ENCODE data around the gene MAPKAPK5.

Gene MAPKAPK5

GRCh38 chr12:111870706-111871105 lies 28.7 kb downstream of the MAPKAPK5 start:
- Histone ChIP-seq H3K36me3 (ENCODE audit: control insufficient read depth, insufficient read depth, low read length) (peaks cover 45% of the 10 kb centered on the region), H3K4me3 (ENCODE audit: insufficient read depth, low read depth, low read length, poor library complexity, severe bottlenecking) (no peak overlapping the region), H3K27ac (ENCODE audit: insufficient read depth, low read length, poor library complexity, severe bottlenecking) (no peak overlapping the region), H3K4me1 (ENCODE audit: control insufficient read depth, insufficient read depth, low read length, poor library complexity, severe bottlenecking) (no peaks in the 10 kb centered on the region), H3K9me3 (ENCODE audit: control insufficient read depth, low read length) (no peaks in the 10 kb centered on the region), H3K27me3 (replicated peaks; ENCODE audit: control insufficient read depth, insufficient read depth, low read length, poor library complexity, severe bottlenecking) (no peaks in the 10 kb centered on the region)
- no peak for DNase-seq

DNA sequence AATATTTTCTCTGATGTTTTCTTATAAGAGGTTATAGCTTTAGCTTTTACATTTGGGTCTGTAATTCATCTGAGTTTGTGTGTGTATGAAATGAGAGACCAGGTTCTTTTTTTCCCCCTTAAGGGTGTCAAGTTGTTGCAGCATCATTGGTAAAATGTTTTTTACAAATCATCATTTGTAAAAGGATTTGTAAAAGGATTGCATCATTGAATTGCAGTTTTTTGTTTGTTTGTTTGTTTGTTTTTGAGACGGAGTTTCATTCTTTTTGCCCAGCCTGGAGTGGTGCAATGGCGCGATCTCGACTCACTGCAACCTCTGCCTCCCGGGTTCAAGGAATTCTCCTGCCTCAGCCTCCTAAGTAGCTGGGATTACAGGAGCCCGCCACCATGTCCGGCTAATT lies 31.1 kb downstream of the MAPKAPK5 start:
- no peak overlapping the region for H3K4me3 ChIP-seq (ENCODE audit: insufficient read depth, low read depth, low read length, poor library complexity, severe bottlenecking)
- no peak overlapping the region for H3K27ac ChIP-seq (ENCODE audit: insufficient read depth, low read length, poor library complexity, severe bottlenecking)
- no peak for DNase-seq
- peaks cover 37% of the 10 kb centered on the region for H3K36me3 ChIP-seq (ENCODE audit: control insufficient read depth, insufficient read depth, low read length)
- no peaks in the 10 kb centered on the region for H3K27me3 ChIP-seq (replicated peaks; ENCODE audit: control insufficient read depth, insufficient read depth, low read length, poor library complexity, severe bottlenecking)
- H3K4me1 ChIP-seq (ENCODE audit: control insufficient read depth, insufficient read depth, low read length, poor library complexity, severe bottlenecking), result no peaks in the 10 kb centered on the region
- no peaks in the 10 kb centered on the region for H3K9me3 ChIP-seq (ENCODE audit: control insufficient read depth, low read length)

GRCh38 chr12:111881716-111882115 lies 39.7 kb downstream of the MAPKAPK5 start:
- no peak overlapping the region for H3K4me3 ChIP-seq (ENCODE audit: insufficient read depth, low read depth, low read length, poor library complexity, severe bottlenecking)
- no peaks in the 10 kb centered on the region for H3K9me3 ChIP-seq (ENCODE audit: control insufficient read depth, low read length)
- no peak for DNase-seq
- no peaks in the 10 kb centered on the region for H3K4me1 ChIP-seq (ENCODE audit: control insufficient read depth, insufficient read depth, low read length, poor library complexity, severe bottlenecking)
- H3K36me3 ChIP-seq (ENCODE audit: control insufficient read depth, insufficient read depth, low read length), result peaks cover 65% of the 10 kb centered on the region
- H3K27me3 ChIP-seq (replicated peaks; ENCODE audit: control insufficient read depth, insufficient read depth, low read length, poor library complexity, severe bottlenecking), result no peaks in the 10 kb centered on the region
- no peak overlapping the region for H3K27ac ChIP-seq (ENCODE audit: insufficient read depth, low read length, poor library complexity, severe bottlenecking)

- no peak overlapping the region for H3K27ac ChIP-seq (ENCODE audit: insufficient read depth, low read length, poor library complexity, severe bottlenecking)
- H3K27me3 ChIP-seq (replicated peaks; ENCODE audit: control insufficient read depth, insufficient read depth, low read length, poor library complexity, severe bottlenecking), result no peaks in the 10 kb centered on the region
- H3K36me3 ChIP-seq (ENCODE audit: control insufficient read depth, insufficient read depth, low read length), result peaks cover 80% of the 10 kb centered on the region
- DNase-seq, result no peak
- H3K9me3 ChIP-seq (ENCODE audit: control insufficient read depth, low read length), result no peaks in the 10 kb centered on the region
- no peaks in the 10 kb centered on the region for H3K4me1 ChIP-seq (ENCODE audit: control insufficient read depth, insufficient read depth, low read length, poor library complexity, severe bottlenecking)
- no peak overlapping the region for H3K4me3 ChIP-seq (ENCODE audit: insufficient read depth, low read depth, low read length, poor library complexity, severe bottlenecking)
Observed at GRCh38 chr12:111886662-111887545, 44.9 kb downstream of the MAPKAPK5 start.

DNA sequence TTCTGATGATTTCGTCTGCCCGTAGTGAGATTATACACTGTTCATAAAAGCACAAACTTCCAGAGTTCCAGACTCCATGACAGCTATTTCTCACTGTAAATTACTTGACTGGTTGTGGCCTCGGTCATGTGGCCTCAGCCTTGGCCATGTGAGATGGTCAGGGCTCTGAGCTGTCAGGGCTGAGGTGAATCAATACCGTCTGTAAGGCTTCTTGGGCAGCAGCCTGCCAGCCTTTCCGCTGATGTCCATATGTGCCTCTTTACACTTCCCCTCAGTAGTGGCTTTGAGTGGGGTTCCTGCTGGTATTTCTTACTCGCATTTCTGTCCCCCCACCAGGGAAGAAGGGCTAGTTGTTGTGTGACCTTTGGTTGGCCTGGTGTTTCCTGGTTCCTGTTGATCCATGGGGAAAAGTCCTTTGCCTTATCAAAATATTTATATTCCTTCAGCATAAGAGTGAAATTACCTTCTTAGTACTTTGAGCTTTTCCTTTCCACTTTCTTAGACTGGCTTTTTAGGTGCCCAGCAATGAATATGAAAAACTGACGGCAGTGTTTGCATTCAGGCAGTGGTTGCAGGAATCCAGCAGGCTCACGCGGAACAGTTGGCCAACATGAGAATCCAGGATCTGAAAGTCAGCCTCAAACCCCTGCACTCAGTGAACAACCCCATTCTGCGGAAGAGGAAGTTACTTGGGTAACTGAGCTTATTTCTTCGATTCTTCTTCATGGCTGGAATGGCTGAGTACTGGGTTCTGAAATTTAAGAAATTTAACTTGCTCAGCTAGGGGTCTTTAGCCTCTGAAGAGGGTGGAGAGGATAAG lies 46.1 kb downstream of the MAPKAPK5 start:
- Histone ChIP-seq H3K27ac (ENCODE audit: insufficient read depth, low read length, poor library complexity, severe bottlenecking) (no peak overlapping the region), H3K27me3 (replicated peaks; ENCODE audit: control insufficient read depth, insufficient read depth, low read length, poor library complexity, severe bottlenecking) (no peaks in the 10 kb centered on the region), H3K36me3 (ENCODE audit: control insufficient read depth, insufficient read depth, low read length) (peaks cover 81% of the 10 kb centered on the region), H3K9me3 (ENCODE audit: control insufficient read depth, low read length) (no peaks in the 10 kb centered on the region), H3K4me1 (ENCODE audit: control insufficient read depth, insufficient read depth, low read length, poor library complexity, severe bottlenecking) (no peaks in the 10 kb centered on the region), H3K4me3 (ENCODE audit: insufficient read depth, low read depth, low read length, poor library complexity, severe bottlenecking) (no peak overlapping the region)
- DNase-seq, result no peak

DNA sequence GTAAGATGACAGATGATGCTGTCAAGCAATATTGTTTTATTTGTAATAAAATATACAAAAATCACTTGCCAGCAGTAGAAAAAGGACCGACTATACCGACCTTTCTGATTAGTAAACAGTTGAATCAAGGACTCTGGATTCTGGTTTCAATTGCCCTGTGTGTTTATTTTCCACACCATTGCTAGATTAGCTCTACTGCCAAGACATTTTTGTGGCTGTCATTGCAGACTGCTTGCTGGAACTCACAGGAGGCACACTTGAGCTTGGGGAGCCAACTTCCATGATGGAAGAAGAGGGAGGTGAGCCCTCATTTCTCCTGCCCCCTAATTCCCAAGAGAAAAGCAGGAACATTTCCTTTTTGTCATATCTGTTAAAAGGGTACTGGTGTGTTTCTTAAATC lies 51.3 kb downstream of the MAPKAPK5 start:
- Histone ChIP-seq H3K27ac (ENCODE audit: insufficient read depth, low read length, poor library complexity, severe bottlenecking) (no peak overlapping the region), H3K4me3 (ENCODE audit: insufficient read depth, low read depth, low read length, poor library complexity, severe bottlenecking) (no peak overlapping the region), H3K9me3 (ENCODE audit: control insufficient read depth, low read length) (no peaks in the 10 kb centered on the region), H3K27me3 (replicated peaks; ENCODE audit: control insufficient read depth, insufficient read depth, low read length, poor library complexity, severe bottlenecking) (no peaks in the 10 kb centered on the region), H3K4me1 (ENCODE audit: control insufficient read depth, insufficient read depth, low read length, poor library complexity, severe bottlenecking) (no peaks in the 10 kb centered on the region), H3K36me3 (ENCODE audit: control insufficient read depth, insufficient read depth, low read length) (peaks cover 43% of the 10 kb centered on the region)
- no peak for DNase-seq

DNA sequence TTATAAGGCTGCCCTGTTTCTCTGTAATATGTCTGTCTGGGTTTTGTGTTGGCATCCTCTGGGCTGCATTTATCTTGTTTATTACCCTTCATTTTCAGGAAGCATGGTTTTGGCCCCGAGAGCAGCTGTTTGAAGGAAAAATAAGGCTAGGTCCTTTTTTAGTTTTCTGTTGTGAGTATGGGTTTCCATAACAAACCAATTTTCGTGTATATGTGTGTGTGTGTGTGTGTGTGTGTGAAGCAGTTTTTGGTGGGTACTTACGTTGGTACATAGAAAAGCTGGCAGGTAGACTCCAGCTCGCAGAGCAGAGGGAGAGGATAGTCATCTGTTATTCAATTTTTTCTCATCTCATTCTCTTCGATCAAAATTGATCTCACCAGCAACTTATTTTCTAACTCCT lies 52.5 kb downstream of the MAPKAPK5 start:
- Histone ChIP-seq H3K9me3 (ENCODE audit: control insufficient read depth, low read length) (no peaks in the 10 kb centered on the region), H3K27me3 (replicated peaks; ENCODE audit: control insufficient read depth, insufficient read depth, low read length, poor library complexity, severe bottlenecking) (no peaks in the 10 kb centered on the region), H3K36me3 (ENCODE audit: control insufficient read depth, insufficient read depth, low read length) (peaks cover 30% of the 10 kb centered on the region), H3K27ac (ENCODE audit: insufficient read depth, low read length, poor library complexity, severe bottlenecking) (no peak overlapping the region), H3K4me1 (ENCODE audit: control insufficient read depth, insufficient read depth, low read length, poor library complexity, severe bottlenecking) (no peaks in the 10 kb centered on the region), H3K4me3 (ENCODE audit: insufficient read depth, low read depth, low read length, poor library complexity, severe bottlenecking) (no peak overlapping the region)
- no peak for DNase-seq

- Histone ChIP-seq H3K27me3 (replicated peaks; ENCODE audit: control insufficient read depth, insufficient read depth, low read length, poor library complexity, severe bottlenecking) (no peaks in the 10 kb centered on the region), H3K9me3 (ENCODE audit: control insufficient read depth, low read length) (no peaks in the 10 kb centered on the region), H3K4me3 (ENCODE audit: insufficient read depth, low read depth, low read length, poor library complexity, severe bottlenecking) (no peak overlapping the region), H3K36me3 (ENCODE audit: control insufficient read depth, insufficient read depth, low read length) (peaks cover 7% of the 10 kb centered on the region), H3K27ac (ENCODE audit: insufficient read depth, low read length, poor library complexity, severe bottlenecking) (no peak overlapping the region), H3K4me1 (ENCODE audit: control insufficient read depth, insufficient read depth, low read length, poor library complexity, severe bottlenecking) (no peaks in the 10 kb centered on the region)
- DNase-seq, result no peak
Observed at GRCh38 chr12:111901182-111901581, 59.2 kb downstream of the MAPKAPK5 start.

- H3K27me3 ChIP-seq (replicated peaks; ENCODE audit: control insufficient read depth, insufficient read depth, low read length, poor library complexity, severe bottlenecking), result no peaks in the 10 kb centered on the region
- H3K4me1 ChIP-seq (ENCODE audit: control insufficient read depth, insufficient read depth, low read length, poor library complexity, severe bottlenecking), result no peaks in the 10 kb centered on the region
- no peak overlapping the region for H3K4me3 ChIP-seq (ENCODE audit: insufficient read depth, low read depth, low read length, poor library complexity, severe bottlenecking)
- H3K36me3 ChIP-seq (ENCODE audit: control insufficient read depth, insufficient read depth, low read length), result peaks cover 7% of the 10 kb centered on the region
- no peak overlapping the region for H3K27ac ChIP-seq (ENCODE audit: insufficient read depth, low read length, poor library complexity, severe bottlenecking)
- no peaks in the 10 kb centered on the region for H3K9me3 ChIP-seq (ENCODE audit: control insufficient read depth, low read length)
- no peak for DNase-seq
Observed at GRCh38 chr12:111904446-111904975, 62.5 kb downstream of the MAPKAPK5 start.

- no peaks in the 10 kb centered on the region for H3K9me3 ChIP-seq (ENCODE audit: control insufficient read depth, low read length)
- H3K4me3 ChIP-seq (ENCODE audit: insufficient read depth, low read depth, low read length, poor library complexity, severe bottlenecking), result no peak overlapping the region
- H3K36me3 ChIP-seq (ENCODE audit: control insufficient read depth, insufficient read depth, low read length), result peaks cover 7% of the 10 kb centered on the region
- H3K4me1 ChIP-seq (ENCODE audit: control insufficient read depth, insufficient read depth, low read length, poor library complexity, severe bottlenecking), result no peaks in the 10 kb centered on the region
- H3K27me3 ChIP-seq (replicated peaks; ENCODE audit: control insufficient read depth, insufficient read depth, low read length, poor library complexity, severe bottlenecking), result no peaks in the 10 kb centered on the region
- DNase-seq, result no peak
- no peak overlapping the region for H3K27ac ChIP-seq (ENCODE audit: insufficient read depth, low read length, poor library complexity, severe bottlenecking)
Observed at GRCh38 chr12:111905502-111905901, 63.5 kb downstream of the MAPKAPK5 start.
